SK-N-SH (cell line): ENCODE results near the gene KRTAP5-2.

Source experiments
- CHD2 ChIP-seq: fragments of 150-350 bp; IDR thresholded peaks from 2 replicates; pipeline ENCODE4 v1.6.1; 2018; ENCODE audit warnings: low read length; ENCODE audit not compliant: partially characterized antibody
- CTCF ChIP-seq: fragments of 200-600 bp; sonication (generic); IDR thresholded peaks from 2 replicates; pipeline ENCODE4 v1.6.1; 2017; ENCODE audit warnings: antibody characterized with exemption, mild to moderate bottlenecking, moderate library complexity
- EP300 ChIP-seq, 2 experiments: IDR thresholded peaks; 2 replicates each; pipeline versions ENCODE4 v1.4.0 to v1.6.1; 2012; ENCODE audit warnings: borderline replicate concordance in 1 of 2, low read depth in 1 of 2, low read length in 1 of 2
- GATA2 ChIP-seq: sonication (generic); formaldehyde crosslinking; IDR thresholded peaks from 2 replicates; pipeline ENCODE4 v1.5.0; 2020; ENCODE audit warnings: mild to moderate bottlenecking, missing genetic modification reagents
- JUND ChIP-seq: IDR thresholded peaks from 2 replicates; pipeline ENCODE4 v1.4.0; 2012
- MXI1 ChIP-seq: IDR thresholded peaks from 2 replicates; pipeline ENCODE4 v1.6.1; 2012; ENCODE audit warnings: mild to moderate bottlenecking, low read depth, low read length, improper control_type of control experiment
- POLR2AphosphoS5 ChIP-seq: IDR thresholded peaks from 2 replicates; pipeline ENCODE4 v1.6.1; 2012; ENCODE audit warnings: low read depth, low read length
- RAD21 ChIP-seq: IDR thresholded peaks from 2 replicates; pipeline ENCODE4 v1.6.1; 2012; ENCODE audit warnings: mild to moderate bottlenecking, low read length

- no peak for TF ChIP-seq GATA2 (CRISPR knock-in tag)
- no peak for TF ChIP-seq EP300 (IDR thresholded peaks at IDR 0.05; ENCODE audit: borderline replicate concordance in 1 of 2, low read depth in 1 of 2, low read length in 1 of 2)
- no peak for TF ChIP-seq CTCF
- TF ChIP-seq RAD21: no peak
- TF ChIP-seq JUND: no peak
- no peak for TF ChIP-seq POLR2AphosphoS5
- no peak for TF ChIP-seq CHD2
- TF ChIP-seq MXI1: no peak
Measured at GRCh38 chr11:1597331-1597993, 632 bp downstream of the KRTAP5-2 start.
